Anterior cingulate cortex (tissue), 58 donors: ENCODE data around the gene MAP7.
"Not testable (repeated sequence)": the region's sequence is repeated elsewhere in the genome, so short reads cannot be mapped to it uniquely, and the experiment has no call there.

Experiments used
- DNase-seq, 58 donors: peaks; one replicate each; lab custom pipeline; 2025; lab: John Stamatoyannopoulos, UW

Gene MAP7

GRCh38 chr6:136510299-136510698, 39.9 kb downstream of the MAP7 start:
- no peak for DNase-seq

- no peak for DNase-seq
Observed at GRCh38 chr6:136508725-136509392, 41.4 kb downstream of the MAP7 start.

- DNase-seq, result no peak
Observed at GRCh38 chr6:136506124-136506799, 44.0 kb downstream of the MAP7 start.

- DNase-seq, result no peak
Observed at GRCh38 chr6:136503303-136504029, 46.8 kb downstream of the MAP7 start.

- no peak for DNase-seq
Observed at GRCh38 chr6:136502786-136503185, 47.4 kb downstream of the MAP7 start.

- no peak for DNase-seq
Observed at GRCh38 chr6:136501514-136501913, 48.7 kb downstream of the MAP7 start.

GRCh38 chr6:136501096-136501495, 49.1 kb downstream of the MAP7 start:
- DNase-seq, result no peak

- DNase-seq, result no peak
Observed at GRCh38 chr6:136500414-136500813, 49.8 kb downstream of the MAP7 start.

GRCh38 chr6:136499370-136499769, 50.9 kb downstream of the MAP7 start:
- DNase-seq, result no peak

GRCh38 chr6:136496449-136496848, 53.8 kb downstream of the MAP7 start:
- DNase-seq, result not testable (repeated sequence)

- DNase-seq, result no peak
Observed at GRCh38 chr6:136494710-136495109, 55.5 kb downstream of the MAP7 start.

GRCh38 chr6:136494059-136494458, 56.2 kb downstream of the MAP7 start:
- peak in 2 of 58 donors; percentile 28 to 37 for DNase-seq

GRCh38 chr6:136492409-136492808, 57.8 kb downstream of the MAP7 start:
- no peak for DNase-seq

- DNase-seq, result no peak
Observed at GRCh38 chr6:136491754-136492153, 58.5 kb downstream of the MAP7 start.

- DNase-seq, result no peak
Observed at GRCh38 chr6:136491251-136491650, 59.0 kb downstream of the MAP7 start.

GRCh38 chr6:136489689-136490033, 60.6 kb downstream of the MAP7 start:
- not testable (repeated sequence) for DNase-seq

- no peak for DNase-seq
Observed at GRCh38 chr6:136487759-136488425, 62.3 kb downstream of the MAP7 start.

GRCh38 chr6:136486357-136486756, 63.9 kb downstream of the MAP7 start:
- DNase-seq, result peak in 2 of 58 donors; percentile 23 to 36

GRCh38 chr6:136483906-136484305, 66.3 kb downstream of the MAP7 start:
- no peak for DNase-seq

- DNase-seq, result not testable (repeated sequence)
Observed at GRCh38 chr6:136483005-136483404, 67.2 kb downstream of the MAP7 start.

GRCh38 chr6:136477548-136477947, 72.7 kb downstream of the MAP7 start:
- DNase-seq, result no peak
